OCI-LY3 (cell line): Measurements from ENCODE around the gene HECTD4.

Experiments used
- CTCF ChIP-seq: fragments of 200-600, 300-600 bp; sonication (generic); IDR thresholded peaks from 2 replicates; pipeline ENCODE4 v1.5.1; 2014; ENCODE audit warnings: antibody characterized with exemption, low read length, low read depth
- EZH2phosphoT487 ChIP-seq: fragments of 200-600 bp; shearing (Covaris generic); IDR thresholded peaks from 2 replicates; pipeline ENCODE4 v1.6.1; 2018; ENCODE audit warnings: antibody characterized with exemption, mixed run types, low read depth

DNA sequence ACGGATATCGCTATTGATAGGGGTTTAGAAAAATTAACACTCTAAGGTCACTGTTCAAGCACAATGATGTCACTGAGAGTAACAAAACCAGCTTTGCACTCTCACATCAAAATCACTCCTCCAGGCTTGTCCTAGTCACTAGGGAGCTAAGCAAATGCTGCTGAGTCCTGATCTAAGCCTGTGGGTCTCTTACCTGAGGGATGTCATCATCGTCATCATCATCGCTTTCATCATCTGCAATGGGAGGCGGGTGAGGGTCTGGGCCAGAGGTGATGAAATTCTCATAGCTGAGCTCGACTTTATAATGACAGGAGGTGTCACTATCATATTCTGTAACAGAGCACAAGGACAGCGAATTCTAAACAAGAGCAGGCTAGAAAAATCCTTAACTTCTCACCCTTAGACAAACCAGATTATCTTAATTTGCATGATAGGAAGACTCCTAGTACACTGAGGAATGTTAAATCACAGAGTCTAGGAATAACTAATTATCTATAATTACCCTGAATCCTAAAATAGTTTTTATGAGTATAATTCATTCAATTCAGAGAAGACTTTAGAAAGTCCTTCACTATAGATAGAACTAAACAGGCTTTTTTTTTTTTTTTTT lies 173.8 kb downstream of the HECTD4 start:
- no peak for TF ChIP-seq CTCF
- no peak for TF ChIP-seq EZH2phosphoT487
